HG02970 (cell line): Measurements from ENCODE around the gene ADCY6.

Source experiments
- ATAC-seq: cut with Tn5 transposase; IDR thresholded peaks from one replicate; pipeline ENCODE4 v1.9.1; 2021; ENCODE audit warnings: mild to moderate bottlenecking, moderate library complexity, moderate number of reproducible peaks; ENCODE audit not compliant: unreplicated experiment, low FRiP score

Gene ADCY6

GRCh38 chr12:48816143-48816854, 27.4 kb upstream of the ADCY6 start:
- ATAC-seq: no peak

GRCh38 chr12:48815126-48816110, 26.5 kb upstream of the ADCY6 start:
- ATAC-seq: peak; percentile 18

- ATAC-seq: peak; percentile 54
These were observed 25.6 kb upstream of the ADCY6 start for GRCh38 chr12:48814262-48815125.

GRCh38 chr12:48813465-48814261, 24.8 kb upstream of the ADCY6 start:
- no peak for ATAC-seq

GRCh38 chr12:48812389-48812788, 23.5 kb upstream of the ADCY6 start:
- ATAC-seq: no peak

GRCh38 chr12:48811437-48812090, 22.7 kb upstream of the ADCY6 start:
- ATAC-seq: no peak

- ATAC-seq: no peak
These were observed 22.1 kb upstream of the ADCY6 start for GRCh38 chr12:48810903-48811431.

- no peak for ATAC-seq
These were observed 19.1 kb upstream of the ADCY6 start for GRCh38 chr12:48807981-48808380.

- ATAC-seq: no peak
These were observed 14.8 kb upstream of the ADCY6 start for GRCh38 chr12:48803675-48804074.

GRCh38 chr12:48800971-48801370, 12.1 kb upstream of the ADCY6 start:
- no peak for ATAC-seq

- ATAC-seq: no peak
These were observed 11.6 kb upstream of the ADCY6 start for GRCh38 chr12:48800457-48800856.

- no peak for ATAC-seq
These were observed 8.1 kb upstream of the ADCY6 start for GRCh38 chr12:48796976-48797375.

- ATAC-seq: no peak
These were observed 6.9 kb upstream of the ADCY6 start for GRCh38 chr12:48795550-48796455.

GRCh38 chr12:48794870-48795269, 6.0 kb upstream of the ADCY6 start:
- no peak for ATAC-seq

- no peak for ATAC-seq
These were observed 4.8 kb upstream of the ADCY6 start for GRCh38 chr12:48793696-48794095.

GRCh38 chr12:48789858-48790326, 1.0 kb upstream of the ADCY6 start:
- no peak for ATAC-seq

- ATAC-seq: no peak
These were observed 400 bp downstream of the ADCY6 start for GRCh38 chr12:48788524-48788853.
